Caco-2 (cell line): Measurements from ENCODE around the gene WWC2. TPM values are rescaled to one million over a fixed set of nuclear protein-coding genes. Genes with fewer than 3 reads are reported as not detected.
"Not testable (repeated sequence)": the region's sequence is repeated elsewhere in the genome, so short reads cannot be mapped to it uniquely, and the experiment has no call there.

Experiments
- BruUV-seq: library from RNA; stranded (reverse); fragments of 400-500 nt; replicated peaks from 2 replicates; lab custom pipeline; 2021; lab: Mats Ljungman, UMichigan
- CTCF ChIA-PET: fragments of 300-600 bp; sonication (Branson Sonifier 250); formaldehyde crosslinking; loops from one replicate; lab custom pipeline; 2022; ENCODE audit warnings: antibody characterized with exemption; lab: Charles Lee
- POLR2A ChIA-PET: fragments of 300-600 bp; sonication (Branson Sonifier 250); formaldehyde crosslinking; loops from one replicate; lab custom pipeline; 2022; ENCODE audit warnings: antibody characterized with exemption; lab: Charles Lee
- DNase-seq, 2 experiments: peaks; one replicate each; pipeline versions ENCODE4 v3.0.0 to v3.0.0-alpha.2; 2020 to 2022
- H3K27me3 ChIP-seq: replicated peaks from 2 replicates; pipeline ENCODE4 v1.6.0; 2011; ENCODE audit warnings: low read length; ENCODE audit not compliant: control insufficient read depth, insufficient read depth
- H3K36me3 ChIP-seq: 2 replicates; pipeline ENCODE4 v1.5.1; 2011; ENCODE audit warnings: low read length; ENCODE audit not compliant: control insufficient read depth, insufficient read depth
- H3K4me1 ChIP-seq: fragments of 250-450 bp; sonication (Bioruptor Pico); 2 replicates; pipeline ENCODE4 v1.5.1; 2020; ENCODE audit warnings: mild to moderate bottlenecking
- H3K4me3 ChIP-seq: 2 replicates; pipeline ENCODE4 v1.5.1; 2011; ENCODE audit warnings: low read depth, mild to moderate bottlenecking, control low read depth, low read length
- H3K9me3 ChIP-seq: fragments of 250-450 bp; sonication (Bioruptor Pico); 2 replicates; pipeline ENCODE4 v1.5.1; 2020; ENCODE audit warnings: mild to moderate bottlenecking, moderate library complexity
- H3K27ac Mint-ChIP-seq: one replicate; pipeline ENCODE4 v1.8.0; 2022; ENCODE audit warnings: mixed read lengths; ENCODE audit not compliant: unreplicated experiment
- H3K27me3 Mint-ChIP-seq: one replicate; pipeline ENCODE4 v1.8.0; 2022; ENCODE audit warnings: mixed read lengths; ENCODE audit not compliant: insufficient read depth, unreplicated experiment
- H3K36me3 Mint-ChIP-seq: one replicate; pipeline ENCODE4 v1.8.0; 2022; ENCODE audit warnings: mild to moderate bottlenecking, mixed read lengths; ENCODE audit not compliant: insufficient read depth, unreplicated experiment
- H3K4me1 Mint-ChIP-seq: one replicate; pipeline ENCODE4 v1.8.0; 2022; ENCODE audit warnings: low read depth, mixed read lengths; ENCODE audit not compliant: unreplicated experiment
- H3K4me3 Mint-ChIP-seq: one replicate; pipeline ENCODE4 v1.8.0; 2022; ENCODE audit warnings: mild to moderate bottlenecking, moderate library complexity, mixed read lengths; ENCODE audit not compliant: unreplicated experiment
- H3K9me3 Mint-ChIP-seq: one replicate; pipeline ENCODE4 v1.8.0; 2022; ENCODE audit warnings: mixed read lengths; ENCODE audit not compliant: unreplicated experiment
- CTCF ChIP-seq, 2 experiments: fragments of 200-600 bp in 1 of 2; IDR thresholded peaks; 1 replicate in 1 of 2; 2 replicates in 1 of 2; pipeline versions ENCODE4 v1.5.1 to v1.8.0; 2011 to 2022; ENCODE audit warnings: antibody characterized with exemption in 1 of 2, control low read depth in 1 of 2, inconsistent platforms in 1 of 2, low read depth in 1 of 2, low read length in 1 of 2, mild to moderate bottlenecking in 1 of 2, moderate library complexity in 1 of 2; ENCODE audit not compliant: insufficient read depth in 1 of 2, severe bottlenecking in 1 of 2, unreplicated experiment in 1 of 2
- intact Hi-C: fragments of 100-400 bp; cut with micrococcal nuclease; formaldehyde crosslinking; loops from one replicate; pipeline ENCODE4 v1.10.0; 2022; ENCODE audit not compliant: unreplicated experiment
- total RNA-seq: library from RNA; stranded (reverse); gene quantifications from 2 replicates; pipeline ENCODE4 v1.2.3, GENCODE V29; 2022

The WWC2 gene
- total RNA-seq, 1 experiment from 2014 or later = 126 TPM

DNA sequence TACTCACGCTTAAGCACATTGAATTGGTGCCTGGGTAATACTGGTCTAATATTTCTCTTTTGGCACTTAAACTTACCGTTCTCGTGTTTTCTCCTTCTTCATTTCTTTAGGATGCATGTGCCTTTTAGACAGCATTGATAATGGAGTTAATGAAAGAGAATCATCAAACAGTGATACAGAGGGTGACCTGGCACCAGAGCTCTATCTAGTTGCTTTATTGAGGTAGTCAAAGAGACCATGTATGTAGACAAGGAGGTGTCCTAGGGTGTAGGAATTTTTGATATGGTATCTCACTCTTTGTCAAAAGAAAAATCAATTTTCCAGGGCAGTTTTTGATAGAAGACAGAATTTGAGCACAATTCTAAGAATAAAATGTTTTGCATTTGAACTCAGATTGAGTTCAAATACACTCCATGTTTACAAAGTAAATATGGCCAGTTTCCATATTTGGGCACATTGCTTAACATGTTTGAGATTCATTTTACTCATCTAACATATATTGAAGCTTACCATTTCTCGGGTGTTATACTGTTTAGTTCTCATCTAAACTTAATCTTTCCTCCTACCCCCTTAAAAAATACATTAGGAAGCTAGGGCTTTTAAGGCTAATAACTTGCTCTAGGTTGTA is 92.0 kb downstream of the WWC2 start:
- Mint-ChIP-seq H3K36me3 (peaks cover 60% of the 10 kb centered on the region), H3K27ac (no peak overlapping the region), H3K9me3 (no peaks in the 10 kb centered on the region), H3K4me3 (no peak overlapping the region), H3K27me3 (no peaks in the 10 kb centered on the region), H3K4me1 (peaks cover 19% of the 10 kb centered on the region)
- ChIA-PET CTCF (no interaction called here), POLR2A (no interaction called here)
- BruUV-seq = no TSS peak
- TF ChIP-seq CTCF (IDR thresholded peaks at IDR 0.05; ENCODE audit: insufficient read depth in 1 of 2, low read depth in 1 of 2, low read length in 1 of 2, severe bottlenecking in 1 of 2, unreplicated experiment in 1 of 2) = no peak
- Histone ChIP-seq H3K27me3 (no peaks in the 10 kb centered on the region), H3K9me3 (no peaks in the 10 kb centered on the region), H3K4me1 (peaks cover 8% of the 10 kb centered on the region), H3K36me3 (0 out of 2 replicates have a peak, but pooled peaks cover 1% of the 10 kb centered on the region), H3K4me3 (no peak overlapping the region)
- DNase-seq = no peak
- intact Hi-C loops = no loop called here

GRCh38 chr4:183191630-183192029 is 92.6 kb downstream of the WWC2 start:
- Mint-ChIP-seq H3K4me3 (no peak overlapping the region), H3K36me3 (peaks cover 59% of the 10 kb centered on the region), H3K27ac (no peak overlapping the region), H3K4me1 (peaks cover 25% of the 10 kb centered on the region), H3K27me3 (no peaks in the 10 kb centered on the region), H3K9me3 (no peaks in the 10 kb centered on the region)
- intact Hi-C loops = no loop called here
- no peaks in the 10 kb centered on the region for H3K9me3 ChIP-seq
- POLR2A ChIA-PET = no interaction called here
- H3K36me3 ChIP-seq = 0 out of 2 replicates have a peak, but pooled peaks cover 1% of the 10 kb centered on the region
- DNase-seq = no peak
- H3K4me1 ChIP-seq = peaks cover 8% of the 10 kb centered on the region
- BruUV-seq = no TSS peak
- TF ChIP-seq CTCF (IDR thresholded peaks at IDR 0.05; ENCODE audit: insufficient read depth in 1 of 2, low read depth in 1 of 2, low read length in 1 of 2, severe bottlenecking in 1 of 2, unreplicated experiment in 1 of 2) = no peak
- CTCF ChIA-PET = no interaction called here
- no peak overlapping the region for H3K4me3 ChIP-seq
- no peaks in the 10 kb centered on the region for H3K27me3 ChIP-seq

GRCh38 chr4:183192571-183192970 is 93.5 kb downstream of the WWC2 start:
- intact Hi-C loops = no loop called here
- BruUV-seq = no TSS peak
- no peaks in the 10 kb centered on the region for H3K9me3 ChIP-seq
- peaks cover 58% of the 10 kb centered on the region for H3K36me3 Mint-ChIP-seq
- no peak for DNase-seq
- POLR2A ChIA-PET = no interaction called here
- no peaks in the 10 kb centered on the region for H3K9me3 Mint-ChIP-seq
- H3K4me3 Mint-ChIP-seq = no peak overlapping the region
- H3K4me1 Mint-ChIP-seq = peaks cover 25% of the 10 kb centered on the region
- no peak overlapping the region for H3K27ac Mint-ChIP-seq
- H3K27me3 Mint-ChIP-seq = no peaks in the 10 kb centered on the region
- H3K4me1 ChIP-seq = peaks cover 8% of the 10 kb centered on the region
- H3K27me3 ChIP-seq = no peaks in the 10 kb centered on the region
- H3K4me3 ChIP-seq = no peak overlapping the region
- H3K36me3 ChIP-seq = 0 out of 2 replicates have a peak, but pooled peaks cover 1% of the 10 kb centered on the region
- CTCF ChIA-PET = no interaction called here
- no peak for TF ChIP-seq CTCF (IDR thresholded peaks at IDR 0.05; ENCODE audit: insufficient read depth in 1 of 2, low read depth in 1 of 2, low read length in 1 of 2, severe bottlenecking in 1 of 2, unreplicated experiment in 1 of 2)

DNA sequence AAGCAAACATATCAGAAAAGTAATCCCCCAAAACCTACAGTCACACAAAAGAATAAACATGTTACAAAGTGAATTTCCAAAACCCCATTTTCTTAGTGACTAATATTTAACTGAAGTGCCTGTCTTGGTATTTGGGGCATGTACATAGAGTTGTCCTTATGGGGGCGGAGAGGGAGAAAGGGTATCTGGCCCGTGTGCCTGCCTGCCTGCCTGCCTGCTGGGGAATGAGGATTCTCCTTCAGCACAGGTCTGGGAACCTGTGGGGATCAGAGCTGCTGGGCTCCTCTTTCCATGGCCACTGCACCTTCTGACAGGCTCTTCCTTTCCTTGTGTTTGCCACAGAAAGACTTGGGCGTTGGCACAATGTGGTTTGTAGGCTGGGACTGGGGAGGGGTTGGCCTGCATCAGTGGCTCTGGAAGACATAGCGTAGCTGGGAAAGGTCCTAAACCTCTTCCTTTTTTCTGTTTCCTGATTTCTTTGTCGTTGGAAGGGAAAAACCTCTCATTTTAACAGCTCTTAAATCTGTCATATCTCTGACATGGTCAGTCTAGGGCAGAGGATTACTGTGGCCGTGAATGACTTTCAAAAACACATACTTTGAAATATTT is 94.8 kb downstream of the WWC2 start:
- H3K27me3 Mint-ChIP-seq, CTCF ChIA-PET, H3K9me3 ChIP-seq, H3K4me3 Mint-ChIP-seq, BruUV-seq, intact Hi-C loops, H3K27me3 ChIP-seq, POLR2A ChIA-PET, DNase-seq, H3K36me3 ChIP-seq, H3K4me3 ChIP-seq, H3K27ac Mint-ChIP-seq, H3K9me3 Mint-ChIP-seq, H3K4me1 ChIP-seq: not testable (repeated sequence)
- Mint-ChIP-seq H3K4me1 (peaks cover 21% of the 10 kb centered on the region), H3K36me3 (peaks cover 53% of the 10 kb centered on the region)
